Right atrium auricular region (tissue), 2 donors: ENCODE measurements around the gene DGCR6L. TPM values are rescaled to one million over a fixed set of nuclear protein-coding genes. Genes with fewer than 3 reads are reported as not detected.
"Not testable (repeated sequence)": the region's sequence is repeated elsewhere in the genome, so short reads cannot be mapped to it uniquely, and the experiment has no call there.

ENCODE experiments used
- DNase-seq: peaks from one replicate; pipeline ENCODE4 v3.0.0-alpha.2; 2019; ENCODE audit warnings: low spot score
- H3K27ac ChIP-seq, 2 donors: fragments of 200-600 bp; sonication (generic); 1 replicate in 1 of 2; 2 replicates in 1 of 2; pipeline ENCODE4 v1.5.1; 2016 to 2019
- H3K27me3 ChIP-seq, 2 donors: fragments of 200-600 bp; sonication (generic); one replicate each; pipeline versions ENCODE4 v1.5.1 to v1.6.0; 2017 to 2019
- H3K36me3 ChIP-seq: fragments of 200-600 bp; sonication (generic); one replicate; pipeline ENCODE4 v1.5.1; 2016
- H3K4me1 ChIP-seq, 2 donors: fragments of 200-600 bp; sonication (generic); one replicate each; pipeline versions ENCODE4 v1.5.1 to v1.6.0; 2017 to 2019
- H3K4me3 ChIP-seq, 2 donors: fragments of 200-600 bp; sonication (generic); 1 replicate in 1 of 2; 2 replicates in 1 of 2; pipeline ENCODE4 v1.5.1; 2017 to 2019; ENCODE audit warnings: mild to moderate bottlenecking in 1 of 2, moderate library complexity in 1 of 2
- H3K9me3 ChIP-seq, 2 donors: fragments of 200-600 bp; sonication (generic); one replicate each; pipeline ENCODE4 v1.5.1; 2019
- total RNA-seq, 2 donors: library from RNA; depleted of rRNA; stranded (reverse); fragments of >200 nt; gene quantifications; one replicate each; pipeline ENCODE4 v1.1.0, GENCODE V29; 2016
- TF ChIP-seq, protein P1 (sequence below), 2 donors: fragments of 200-600 bp; sonication (generic); IDR thresholded peaks; one replicate each; pipeline ENCODE4 v1.5.1; 2019; ENCODE audit warnings: antibody characterized with exemption in 2 of 2

Gene DGCR6L
- total RNA-seq, 2 donors from 2014 or later, result 60.4 to 64.3 TPM

DNA sequence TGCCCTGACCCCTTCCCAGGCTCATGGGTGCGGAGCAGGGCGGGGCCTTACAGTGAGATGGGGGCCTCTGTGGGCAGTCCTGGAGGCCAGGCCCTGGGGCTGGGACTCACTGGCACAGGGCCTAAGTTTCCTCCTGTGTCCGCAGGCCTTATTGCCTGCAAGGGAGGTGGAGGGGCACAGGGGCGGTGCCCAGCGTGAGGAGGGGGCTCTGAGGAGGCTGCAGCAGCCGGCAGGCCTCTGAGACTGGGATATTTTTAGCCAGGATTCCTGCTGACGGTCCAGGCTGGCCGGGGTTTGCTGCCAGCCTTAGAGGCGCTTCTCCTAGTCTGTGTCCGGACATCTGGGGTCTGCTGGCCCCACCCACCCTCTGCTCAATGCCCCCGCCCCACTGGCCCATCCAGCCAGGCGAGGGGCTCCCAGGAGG is 46.1 kb downstream of the DGCR6L start:
- TF ChIP-seq, protein P1, sequence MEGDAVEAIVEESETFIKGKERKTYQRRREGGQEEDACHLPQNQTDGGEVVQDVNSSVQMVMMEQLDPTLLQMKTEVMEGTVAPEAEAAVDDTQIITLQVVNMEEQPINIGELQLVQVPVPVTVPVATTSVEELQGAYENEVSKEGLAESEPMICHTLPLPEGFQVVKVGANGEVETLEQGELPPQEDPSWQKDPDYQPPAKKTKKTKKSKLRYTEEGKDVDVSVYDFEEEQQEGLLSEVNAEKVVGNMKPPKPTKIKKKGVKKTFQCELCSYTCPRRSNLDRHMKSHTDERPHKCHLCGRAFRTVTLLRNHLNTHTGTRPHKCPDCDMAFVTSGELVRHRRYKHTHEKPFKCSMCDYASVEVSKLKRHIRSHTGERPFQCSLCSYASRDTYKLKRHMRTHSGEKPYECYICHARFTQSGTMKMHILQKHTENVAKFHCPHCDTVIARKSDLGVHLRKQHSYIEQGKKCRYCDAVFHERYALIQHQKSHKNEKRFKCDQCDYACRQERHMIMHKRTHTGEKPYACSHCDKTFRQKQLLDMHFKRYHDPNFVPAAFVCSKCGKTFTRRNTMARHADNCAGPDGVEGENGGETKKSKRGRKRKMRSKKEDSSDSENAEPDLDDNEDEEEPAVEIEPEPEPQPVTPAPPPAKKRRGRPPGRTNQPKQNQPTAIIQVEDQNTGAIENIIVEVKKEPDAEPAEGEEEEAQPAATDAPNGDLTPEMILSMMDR (IDR thresholded peaks at IDR 0.05), result no peak
- H3K27ac ChIP-seq, result no peak overlapping the region
- H3K4me3 ChIP-seq, result no peak overlapping the region
- H3K9me3 ChIP-seq, result no peaks in the 10 kb centered on the region
- no peak for DNase-seq
- no peaks in the 10 kb centered on the region for H3K36me3 ChIP-seq
- H3K27me3 ChIP-seq, result no peaks in the 10 kb centered on the region
- no peaks in the 10 kb centered on the region for H3K4me1 ChIP-seq

DNA sequence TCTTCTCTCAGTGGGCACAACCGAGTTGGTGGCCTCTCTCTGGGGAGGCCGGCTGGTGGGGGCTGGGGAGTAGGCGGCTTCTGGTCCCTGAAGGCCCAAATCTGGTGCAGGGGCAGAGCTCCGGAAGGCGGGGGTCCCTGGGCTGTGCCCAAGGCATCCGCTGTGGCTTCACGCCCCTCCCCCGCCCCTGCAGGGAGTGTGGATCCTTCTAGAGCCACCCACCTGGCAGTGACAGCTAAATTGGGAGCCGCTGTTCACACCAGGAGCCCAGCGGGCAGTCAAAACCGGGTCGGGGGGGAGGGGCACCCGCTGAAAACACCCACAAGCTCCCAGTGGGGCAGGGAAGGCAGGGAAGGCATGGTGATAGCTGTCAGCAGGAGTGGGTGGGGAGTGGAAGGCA is 47.2 kb downstream of the DGCR6L start:
- H3K4me1 ChIP-seq, result peaks cover 0 to 4% of the 10 kb centered on the region in 2 donors

DNA sequence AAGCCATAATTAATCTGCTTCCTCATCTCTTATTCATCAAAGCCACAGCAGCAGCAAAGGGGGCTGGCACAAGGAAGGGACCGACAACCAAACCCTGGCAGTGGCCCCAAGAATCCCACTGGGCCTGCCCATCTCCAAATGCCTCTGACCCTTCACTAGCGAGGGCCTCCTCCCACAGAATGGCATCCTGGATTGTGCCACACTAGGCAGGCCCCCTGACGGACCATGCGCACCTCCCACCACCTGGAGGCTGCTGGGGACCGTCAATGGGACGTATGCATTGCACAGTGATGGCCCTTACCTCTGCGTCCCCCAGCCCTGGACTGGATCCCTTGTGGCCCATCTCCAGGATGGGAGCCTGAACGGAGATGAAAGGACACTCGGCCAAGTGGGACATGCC is 47.7 kb downstream of the DGCR6L start:
- H3K9me3 ChIP-seq, result no peaks in the 10 kb centered on the region
- peaks cover 0 to 10% of the 10 kb centered on the region in 2 donors for H3K4me1 ChIP-seq
- H3K27me3 ChIP-seq, result no peaks in the 10 kb centered on the region
- TF ChIP-seq, protein P1 (IDR thresholded peaks at IDR 0.05), result no peak
- H3K36me3 ChIP-seq, result no peaks in the 10 kb centered on the region
- H3K4me3 ChIP-seq, result no peak overlapping the region
- no peak for DNase-seq
- no peak overlapping the region for H3K27ac ChIP-seq

More for the DNA sequence above, 47.2 kb downstream of the DGCR6L start:
- H3K4me3 ChIP-seq, result no peak overlapping the region
- no peaks in the 10 kb centered on the region for H3K36me3 ChIP-seq
- TF ChIP-seq, protein P1 (IDR thresholded peaks at IDR 0.05), result no peak
- no peaks in the 10 kb centered on the region for H3K27me3 ChIP-seq
- no peak overlapping the region for H3K27ac ChIP-seq
- no peaks in the 10 kb centered on the region for H3K9me3 ChIP-seq
- no peak for DNase-seq

DNA sequence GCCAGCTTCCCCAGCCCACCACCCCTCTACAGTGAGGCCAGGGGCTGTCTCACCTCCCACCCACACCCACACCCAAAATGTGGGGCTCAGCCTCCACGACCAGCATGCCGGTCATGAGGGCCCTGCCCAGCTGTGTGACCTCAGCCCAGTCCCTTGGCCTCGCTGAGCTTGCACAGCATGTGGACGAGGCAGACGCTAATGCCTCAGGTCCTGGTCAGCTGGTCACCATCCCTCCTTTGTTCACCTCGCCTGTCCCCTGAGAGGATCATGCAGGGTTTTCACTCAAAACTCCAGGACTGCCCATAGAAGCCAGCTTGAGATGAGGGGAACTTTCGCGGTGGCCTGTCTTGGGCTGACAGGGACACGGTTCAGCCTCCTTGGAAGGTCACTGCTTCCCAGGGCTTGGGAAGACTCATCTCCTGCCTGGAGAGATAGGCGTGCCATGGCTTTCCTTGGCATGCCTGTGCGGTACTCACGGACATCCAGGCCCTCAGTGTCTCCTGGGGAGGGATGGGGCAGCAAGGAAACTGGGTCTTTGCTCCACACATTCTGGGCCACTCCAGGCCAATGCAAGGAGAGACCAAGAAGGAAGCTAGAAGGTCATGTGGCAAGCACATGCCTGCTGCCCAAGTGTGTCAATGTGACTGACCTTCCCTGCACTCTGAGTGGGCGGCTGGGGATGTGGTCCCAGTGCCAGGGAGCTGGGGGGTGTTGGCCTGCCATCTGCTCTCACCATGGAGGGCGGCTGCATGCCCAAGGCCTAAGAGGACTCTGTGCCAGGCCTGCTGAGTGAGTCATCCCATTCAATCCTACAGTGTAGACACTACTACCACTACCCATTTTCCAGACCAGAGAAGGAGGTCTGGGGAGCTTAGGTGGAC is 48.5 kb downstream of the DGCR6L start:
- H3K27ac ChIP-seq, result no peak overlapping the region
- H3K27me3 ChIP-seq, result no peaks in the 10 kb centered on the region
- no peaks in the 10 kb centered on the region for H3K36me3 ChIP-seq
- no peaks in the 10 kb centered on the region for H3K9me3 ChIP-seq
- no peak for DNase-seq
- TF ChIP-seq, protein P1 (IDR thresholded peaks at IDR 0.05), result no peak
- H3K4me1 ChIP-seq, result peaks cover 0 to 13% of the 10 kb centered on the region in 2 donors
- H3K4me3 ChIP-seq, result no peak overlapping the region

DNA sequence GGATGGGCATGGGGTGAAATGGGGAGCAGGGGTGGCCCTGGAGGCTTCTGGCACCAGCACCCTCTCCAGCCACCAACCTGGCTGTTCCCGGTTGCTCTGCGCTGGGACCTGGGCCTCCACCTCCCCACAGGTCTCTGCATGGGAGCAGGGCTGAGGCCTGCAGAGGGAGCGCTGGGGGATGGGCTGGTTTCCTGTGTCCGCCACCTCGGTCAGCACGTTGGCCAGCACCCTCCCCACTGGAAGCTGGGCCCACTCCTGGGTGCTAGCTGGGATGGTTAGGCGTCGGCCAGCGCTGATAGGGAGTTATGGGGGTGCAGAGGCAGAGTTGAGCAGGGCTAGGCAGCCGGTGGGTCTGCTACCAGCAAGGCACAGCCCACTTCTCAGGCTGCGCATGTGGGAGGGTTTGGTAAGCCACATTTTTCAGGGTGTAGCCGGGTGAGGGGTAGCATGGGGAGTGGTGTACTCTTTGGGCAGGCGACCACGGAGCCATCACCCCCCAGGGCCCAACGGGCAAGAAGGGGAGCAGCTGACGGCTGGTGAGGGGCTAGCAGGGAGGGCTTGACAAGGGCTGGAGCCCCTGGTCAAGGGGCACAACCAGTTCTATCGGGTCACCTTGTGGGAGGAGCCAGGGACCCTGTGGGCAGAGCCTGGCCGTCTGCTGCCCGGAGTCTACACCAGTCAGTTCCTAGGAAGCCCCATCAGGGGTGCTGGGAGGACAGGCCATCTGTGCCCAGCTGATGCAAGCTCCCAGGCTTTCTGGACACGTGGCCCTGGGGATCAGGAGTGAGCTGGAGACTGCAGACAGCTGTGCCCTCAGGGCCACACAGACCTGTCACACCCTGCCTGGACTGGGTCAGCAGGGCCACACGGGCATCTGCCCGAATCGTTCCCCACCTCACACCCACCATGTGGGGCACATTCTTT is 49.4 kb downstream of the DGCR6L start:
- H3K9me3 ChIP-seq, H3K4me3 ChIP-seq, H3K27ac ChIP-seq, DNase-seq, H3K27me3 ChIP-seq, H3K36me3 ChIP-seq: not testable (repeated sequence)
- peaks cover 0 to 13% of the 10 kb centered on the region in 2 donors for H3K4me1 ChIP-seq

DNA sequence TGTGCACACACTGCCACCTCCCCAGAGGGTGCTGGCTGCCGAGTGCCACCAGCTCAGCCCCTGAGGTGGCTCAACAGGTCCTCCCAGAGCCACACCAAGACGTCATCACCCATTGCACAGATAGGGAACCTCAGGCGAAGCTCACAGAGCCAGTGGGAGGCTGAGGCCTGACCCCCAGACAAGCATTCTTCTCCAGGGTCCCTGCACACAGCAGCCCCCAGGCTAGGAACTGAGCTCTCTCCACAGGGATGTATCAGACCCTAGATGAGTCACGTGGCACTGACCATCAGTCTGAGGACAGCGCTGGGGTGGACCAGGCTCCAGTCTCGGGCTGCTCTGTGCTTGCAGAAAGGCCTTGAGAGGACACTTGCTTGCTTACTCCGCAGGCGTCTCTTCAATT is 50.2 kb downstream of the DGCR6L start:
- not testable (repeated sequence) for DNase-seq

DNA sequence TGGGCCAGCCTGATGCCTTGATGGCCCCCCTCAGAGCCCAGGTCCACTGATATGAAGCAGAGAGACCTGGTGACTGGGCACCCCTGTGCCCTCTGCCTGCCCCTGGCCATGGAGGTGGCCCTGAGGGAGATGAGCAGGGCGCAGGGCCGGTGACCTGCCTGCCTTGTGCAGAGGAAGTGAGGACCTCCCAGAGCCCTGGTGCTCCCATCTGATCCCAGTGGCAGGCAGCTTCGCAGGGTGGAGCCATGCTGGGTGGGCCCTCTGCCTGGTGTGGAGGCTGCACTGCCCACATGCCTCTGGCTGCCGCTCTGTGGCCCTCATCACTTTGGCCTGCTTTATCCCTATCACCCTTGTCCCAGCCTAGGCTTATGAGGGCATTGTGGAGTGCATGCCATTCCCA is 50.7 kb downstream of the DGCR6L start:
- not testable (repeated sequence) for H3K9me3 ChIP-seq, DNase-seq, H3K36me3 ChIP-seq, H3K27ac ChIP-seq, H3K27me3 ChIP-seq, H3K4me3 ChIP-seq
- H3K4me1 ChIP-seq, result peaks cover 0 to 13% of the 10 kb centered on the region in 2 donors

More for the DNA sequence above, 50.2 kb downstream of the DGCR6L start:
- H3K27ac ChIP-seq, H3K27me3 ChIP-seq, H3K9me3 ChIP-seq, H3K36me3 ChIP-seq, H3K4me3 ChIP-seq: not testable (repeated sequence)
- peaks cover 0 to 13% of the 10 kb centered on the region in 2 donors for H3K4me1 ChIP-seq
